Myocyte (in vitro differentiated cells): ENCODE measurements around the gene FLVCR2. TPM values are rescaled to one million over a fixed set of nuclear protein-coding genes. Genes with fewer than 3 reads are reported as not detected.

ENCODE experiments used
- DNase-seq: peaks from one replicate; pipeline ENCODE4 v3.0.0-alpha.2; 2012; ENCODE audit warnings: low read depth
- total RNA-seq: library from RNA; depleted of rRNA; stranded (reverse); fragments of >200 nt; gene quantifications from 2 replicates; pipeline ENCODE4 v1.2.3, GENCODE V29; 2014

The FLVCR2 gene
- total RNA-seq, 1 donor from 2014 or later = 53.8 TPM

GRCh38 chr14:75554482-75554881 lies 23.9 kb upstream of the FLVCR2 start:
- peak; percentile 25 for DNase-seq

- DNase-seq = peak; percentile 47
Measured at GRCh38 chr14:75558440-75558839, 20.0 kb upstream of the FLVCR2 start.

- DNase-seq = no peak
Measured at GRCh38 chr14:75559045-75559444, 19.4 kb upstream of the FLVCR2 start.

- peak; percentile 33 for DNase-seq
Measured at GRCh38 chr14:75559451-75560222, 18.8 kb upstream of the FLVCR2 start.

DNA sequence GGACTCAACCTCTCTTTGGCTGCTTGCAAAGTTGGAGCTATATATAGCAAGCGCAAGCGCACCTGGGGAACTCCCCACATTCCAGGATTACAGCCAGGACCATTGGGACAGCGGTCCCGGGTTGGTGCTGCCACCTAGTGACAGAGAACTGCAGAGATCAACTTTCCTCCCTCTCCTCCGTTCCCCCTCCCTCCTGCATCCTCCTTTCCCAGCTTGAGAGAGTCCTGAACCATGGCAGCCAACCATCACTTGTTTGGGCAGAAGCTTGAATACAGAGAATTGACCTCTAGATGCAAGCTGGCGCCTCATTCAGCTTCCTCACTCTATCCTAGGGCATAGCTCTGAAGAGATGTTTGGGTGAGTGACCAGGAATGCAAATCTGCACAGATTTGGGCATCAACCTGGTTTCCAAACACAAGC lies 17.4 kb upstream of the FLVCR2 start:
- peak; percentile 82 for DNase-seq

DNA sequence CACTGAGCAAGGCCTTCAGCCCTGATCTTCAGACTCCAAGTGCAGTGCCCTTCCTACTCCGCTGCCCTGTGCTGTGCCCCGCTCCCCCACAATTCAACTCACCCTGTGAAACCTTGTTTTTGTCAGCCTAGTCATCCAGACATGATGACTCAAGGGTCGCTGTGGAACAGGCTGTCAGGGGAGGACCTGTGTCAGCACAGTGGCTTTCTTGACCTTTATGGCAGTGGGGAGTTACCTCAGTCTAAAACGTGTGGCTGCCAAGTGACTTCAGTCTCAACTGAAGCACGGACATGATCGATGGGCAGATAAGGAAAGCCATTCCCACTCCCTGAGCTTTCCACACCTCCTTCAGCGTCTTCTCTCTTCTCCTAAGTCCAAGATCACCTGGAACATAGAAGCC lies 16.3 kb upstream of the FLVCR2 start:
- no peak for DNase-seq

- no peak for DNase-seq
Measured at GRCh38 chr14:75562489-75562888, 15.9 kb upstream of the FLVCR2 start.

DNA sequence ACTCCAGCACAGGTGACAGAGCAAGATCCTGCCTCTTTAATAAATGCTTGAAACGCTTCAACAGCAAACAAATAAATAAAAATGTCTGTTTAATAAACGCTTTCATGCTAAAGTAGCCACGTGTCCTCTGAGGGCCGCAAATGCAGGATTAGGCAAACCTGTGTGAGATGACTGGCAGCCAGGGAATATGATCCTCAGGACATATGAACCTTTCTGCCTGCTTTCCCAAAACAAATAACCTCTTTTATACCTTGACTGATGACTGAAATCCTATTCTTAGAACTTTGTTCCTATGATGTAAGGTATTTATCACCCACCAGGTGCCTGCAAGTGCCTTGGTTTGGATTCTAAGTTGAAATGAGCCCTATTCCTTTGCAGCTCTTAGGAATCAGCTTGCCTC lies 14.5 kb upstream of the FLVCR2 start:
- DNase-seq = no peak

- no peak for DNase-seq
Measured at GRCh38 chr14:75565056-75565455, 13.4 kb upstream of the FLVCR2 start.

GRCh38 chr14:75566321-75566720 lies 12.1 kb upstream of the FLVCR2 start:
- DNase-seq = peak; percentile 41

GRCh38 chr14:75566752-75567151 lies 11.7 kb upstream of the FLVCR2 start:
- DNase-seq = no peak

GRCh38 chr14:75568140-75568539 lies 10.3 kb upstream of the FLVCR2 start:
- DNase-seq = no peak

DNA sequence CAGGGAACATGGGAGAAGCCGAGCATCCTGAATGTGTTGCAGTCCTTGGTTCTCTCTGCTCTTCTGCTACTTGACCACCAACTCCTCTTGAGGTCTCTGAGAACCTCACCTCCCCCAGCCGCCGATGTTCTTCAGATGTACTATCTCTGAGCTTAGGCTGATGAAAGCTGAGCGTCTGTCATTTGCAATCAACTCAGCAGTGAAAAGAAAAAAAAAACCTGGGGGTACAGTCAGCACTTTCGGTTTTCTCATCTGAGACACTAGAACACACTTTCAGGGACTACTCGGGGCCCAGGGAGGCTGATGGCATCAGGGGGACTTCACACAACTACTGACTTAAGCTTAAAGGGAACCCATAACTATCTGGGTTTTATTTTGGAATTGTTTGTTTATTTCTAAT lies 9.6 kb upstream of the FLVCR2 start:
- no peak for DNase-seq

- DNase-seq = no peak
Measured at GRCh38 chr14:75570797-75571196, 7.6 kb upstream of the FLVCR2 start.

- no peak for DNase-seq
Measured at GRCh38 chr14:75572104-75572503, 6.3 kb upstream of the FLVCR2 start.

GRCh38 chr14:75577090-75577489 lies 1.3 kb upstream of the FLVCR2 start:
- DNase-seq = peak; percentile 40

GRCh38 chr14:75577729-75578101 lies 705 bp upstream of the FLVCR2 start:
- peak; percentile 93 for DNase-seq

DNA sequence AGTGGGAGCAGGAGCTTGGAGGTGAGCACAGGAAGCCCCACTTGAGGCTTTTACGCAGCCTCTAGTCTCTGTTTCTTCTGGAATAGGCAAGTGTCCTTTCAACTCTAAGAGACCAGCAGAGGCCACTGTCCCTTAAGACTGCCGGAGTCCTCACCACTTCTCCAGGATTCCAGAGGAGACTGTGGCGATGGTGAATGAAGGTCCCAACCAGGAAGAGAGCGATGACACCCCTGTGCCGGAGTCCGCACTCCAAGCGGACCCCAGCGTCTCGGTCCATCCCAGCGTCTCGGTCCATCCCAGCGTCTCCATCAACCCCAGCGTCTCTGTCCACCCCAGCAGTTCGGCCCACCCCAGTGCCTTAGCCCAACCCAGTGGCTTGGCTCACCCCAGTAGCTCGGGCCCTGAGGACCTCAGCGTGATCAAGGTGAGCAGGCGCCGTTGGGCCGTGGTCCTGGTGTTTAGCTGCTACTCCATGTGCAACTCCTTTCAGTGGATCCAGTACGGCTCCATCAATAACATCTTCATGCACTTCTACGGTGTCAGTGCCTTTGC lies 442 bp downstream of the FLVCR2 start:
- peak; percentile 84 for DNase-seq

GRCh38 chr14:75579338-75579864 lies 981 bp downstream of the FLVCR2 start:
- peak; percentile 21 for DNase-seq

DNA sequence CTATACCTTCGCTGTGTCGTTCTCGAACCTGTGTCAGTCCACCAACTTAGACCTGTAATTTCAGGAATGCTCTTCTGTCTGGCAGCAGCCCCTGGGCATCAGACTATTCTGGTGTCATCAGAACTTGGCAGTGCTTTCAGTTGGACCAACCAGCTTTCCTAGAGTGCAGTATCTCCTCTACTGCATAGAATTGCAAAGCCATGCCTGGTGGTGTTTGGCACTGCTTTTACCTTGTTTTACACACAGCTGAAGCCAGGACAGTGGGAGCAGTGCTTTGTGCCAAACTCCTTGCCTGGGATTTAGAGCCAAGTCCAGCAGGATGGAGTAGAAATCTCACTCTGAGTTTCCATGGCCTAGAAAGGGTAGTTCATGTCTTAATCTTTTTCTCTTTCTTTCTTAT lies 1.5 kb downstream of the FLVCR2 start:
- DNase-seq = peak; percentile 35

GRCh38 chr14:75587388-75587787 lies 9.0 kb downstream of the FLVCR2 start:
- DNase-seq = no peak

GRCh38 chr14:75589931-75590330 lies 11.5 kb downstream of the FLVCR2 start:
- no peak for DNase-seq
